Measurements from ENCODE around the gene TROAP.
"Not testable (repeated sequence)": the region's sequence is repeated elsewhere in the genome, so short reads cannot be mapped to it uniquely, and the experiment has no call there.

TROAP gene

GRCh38 chr12:49304161-49304560 lies 18.9 kb upstream of the TROAP start:
- H3K4me3 ChIP-seq (ENCODE audit: low read depth in 1 of 2, low read length in 1 of 2): no peak overlapping the region
- H3K27me3 ChIP-seq: peaks cover 45% of the 10 kb centered on the region
- TF ChIP-seq, protein P1, sequence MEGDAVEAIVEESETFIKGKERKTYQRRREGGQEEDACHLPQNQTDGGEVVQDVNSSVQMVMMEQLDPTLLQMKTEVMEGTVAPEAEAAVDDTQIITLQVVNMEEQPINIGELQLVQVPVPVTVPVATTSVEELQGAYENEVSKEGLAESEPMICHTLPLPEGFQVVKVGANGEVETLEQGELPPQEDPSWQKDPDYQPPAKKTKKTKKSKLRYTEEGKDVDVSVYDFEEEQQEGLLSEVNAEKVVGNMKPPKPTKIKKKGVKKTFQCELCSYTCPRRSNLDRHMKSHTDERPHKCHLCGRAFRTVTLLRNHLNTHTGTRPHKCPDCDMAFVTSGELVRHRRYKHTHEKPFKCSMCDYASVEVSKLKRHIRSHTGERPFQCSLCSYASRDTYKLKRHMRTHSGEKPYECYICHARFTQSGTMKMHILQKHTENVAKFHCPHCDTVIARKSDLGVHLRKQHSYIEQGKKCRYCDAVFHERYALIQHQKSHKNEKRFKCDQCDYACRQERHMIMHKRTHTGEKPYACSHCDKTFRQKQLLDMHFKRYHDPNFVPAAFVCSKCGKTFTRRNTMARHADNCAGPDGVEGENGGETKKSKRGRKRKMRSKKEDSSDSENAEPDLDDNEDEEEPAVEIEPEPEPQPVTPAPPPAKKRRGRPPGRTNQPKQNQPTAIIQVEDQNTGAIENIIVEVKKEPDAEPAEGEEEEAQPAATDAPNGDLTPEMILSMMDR (IDR thresholded peaks at IDR 0.05): no peak
- H3K27ac ChIP-seq: no peak overlapping the region
- H3K36me3 ChIP-seq: no peaks in the 10 kb centered on the region
- H3K9me3 ChIP-seq: no peaks in the 10 kb centered on the region
- H3K4me1 ChIP-seq (ENCODE audit: control insufficient read depth in 1 of 2, insufficient read depth in 1 of 2, low read depth in 1 of 2, low read length in 1 of 2): no peaks in the 10 kb centered on the region

- Histone ChIP-seq H3K9me3 (no peaks in the 10 kb centered on the region), H3K27ac (no peak overlapping the region), H3K36me3 (no peaks in the 10 kb centered on the region), H3K27me3 (peaks cover 39% of the 10 kb centered on the region), H3K4me1 (ENCODE audit: control insufficient read depth in 1 of 2, insufficient read depth in 1 of 2, low read depth in 1 of 2, low read length in 1 of 2) (no peaks in the 10 kb centered on the region), H3K4me3 (ENCODE audit: low read depth in 1 of 2, low read length in 1 of 2) (no peak overlapping the region)
- TF ChIP-seq, protein P1 (IDR thresholded peaks at IDR 0.05): no peak
These were observed 17.1 kb upstream of the TROAP start for GRCh38 chr12:49305762-49306510.

GRCh38 chr12:49309386-49309785 lies 13.7 kb upstream of the TROAP start:
- H3K27ac ChIP-seq: no peak overlapping the region
- no peak overlapping the region for H3K4me3 ChIP-seq (ENCODE audit: low read depth in 1 of 2, low read length in 1 of 2)
- TF ChIP-seq, protein P1 (IDR thresholded peaks at IDR 0.05): no peak
- H3K4me1 ChIP-seq (ENCODE audit: control insufficient read depth in 1 of 2, insufficient read depth in 1 of 2, low read depth in 1 of 2, low read length in 1 of 2): no peaks in the 10 kb centered on the region
- no peaks in the 10 kb centered on the region for H3K36me3 ChIP-seq
- H3K27me3 ChIP-seq: peaks cover 28% of the 10 kb centered on the region
- no peaks in the 10 kb centered on the region for H3K9me3 ChIP-seq

DNA sequence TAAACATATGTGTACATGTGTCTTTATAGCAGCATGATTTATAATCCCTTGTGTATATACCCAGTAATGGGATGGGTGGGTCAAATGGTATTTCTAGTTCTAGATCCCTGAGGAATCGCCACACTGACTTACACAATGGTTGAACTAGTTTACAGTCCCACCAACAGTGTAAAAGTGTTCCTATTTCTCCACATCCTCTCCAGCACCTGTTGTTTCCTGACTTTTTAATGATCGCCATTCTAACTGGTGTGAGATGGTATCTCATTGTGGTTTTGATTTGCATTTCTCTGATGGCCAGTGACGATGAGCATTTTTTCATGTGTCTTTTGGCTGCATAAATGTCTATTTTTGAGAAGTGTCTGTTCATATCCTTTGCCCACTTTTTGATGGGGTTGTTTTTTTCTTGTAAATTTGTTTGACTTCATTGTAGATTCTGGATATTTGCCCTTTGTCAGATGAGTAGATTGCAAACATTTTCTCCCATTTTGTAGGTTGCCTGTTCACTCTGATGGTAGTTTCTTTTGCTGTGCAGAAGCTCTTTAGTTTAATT lies 12.5 kb upstream of the TROAP start:
- H3K27me3 ChIP-seq: peaks cover 37% of the 10 kb centered on the region
- not testable (repeated sequence) for H3K27ac ChIP-seq

DNA sequence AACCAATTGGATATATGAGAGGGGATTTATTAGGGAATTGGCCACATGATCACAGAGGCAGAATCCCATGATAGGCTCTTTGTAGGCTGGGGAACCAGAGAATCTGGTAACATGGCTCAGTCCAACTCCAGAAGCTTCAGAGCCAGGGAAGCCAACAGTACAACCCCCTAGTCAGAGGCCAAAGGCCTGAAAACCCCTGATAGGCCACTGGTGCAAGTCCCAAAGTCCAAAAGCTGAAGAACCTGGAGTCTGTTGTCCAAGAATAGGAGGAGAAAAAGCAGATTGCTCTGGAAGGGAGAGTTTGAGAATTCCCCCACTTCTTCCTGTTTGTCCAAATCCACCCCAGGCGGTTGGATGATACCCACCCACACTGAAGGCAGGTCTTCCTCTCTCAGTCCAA lies 8.2 kb upstream of the TROAP start:
- Histone ChIP-seq H3K27ac (no peak overlapping the region), H3K27me3 (peaks cover 48% of the 10 kb centered on the region), H3K36me3 (no peaks in the 10 kb centered on the region), H3K4me3 (ENCODE audit: low read depth in 1 of 2, low read length in 1 of 2) (no peak overlapping the region), H3K9me3 (no peaks in the 10 kb centered on the region), H3K4me1 (ENCODE audit: control insufficient read depth in 1 of 2, insufficient read depth in 1 of 2, low read depth in 1 of 2, low read length in 1 of 2) (no peaks in the 10 kb centered on the region)
- TF ChIP-seq, protein P1 (IDR thresholded peaks at IDR 0.05): no peak

More for the DNA sequence above, 12.5 kb upstream of the TROAP start:
- not testable (repeated sequence) for H3K4me1 ChIP-seq (ENCODE audit: control insufficient read depth in 1 of 2, insufficient read depth in 1 of 2, low read depth in 1 of 2, low read length in 1 of 2); H3K36me3 ChIP-seq; H3K4me3 ChIP-seq (ENCODE audit: low read depth in 1 of 2, low read length in 1 of 2); H3K9me3 ChIP-seq

DNA sequence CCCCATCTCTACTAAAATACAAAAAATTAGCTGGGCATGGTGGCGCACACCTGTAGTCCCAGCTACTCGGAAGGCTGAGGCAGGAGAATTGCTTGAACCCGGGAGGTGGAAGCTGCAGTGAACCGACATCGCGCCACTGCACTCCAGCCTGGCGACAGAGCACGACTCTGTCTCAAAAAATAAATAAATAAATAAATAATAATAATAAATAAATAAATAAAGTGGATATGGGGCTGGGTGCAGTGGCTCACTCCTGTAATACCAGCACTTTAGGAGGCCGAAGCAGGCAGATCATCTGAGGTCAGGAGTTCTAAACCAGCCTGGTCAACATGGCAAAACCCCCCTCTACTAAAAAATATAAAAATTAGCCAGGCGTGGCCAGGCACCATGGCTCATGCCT lies 5.9 kb upstream of the TROAP start:
- H3K27me3 ChIP-seq: peaks cover 35% of the 10 kb centered on the region
- not testable (repeated sequence) for H3K4me3 ChIP-seq (ENCODE audit: low read depth in 1 of 2, low read length in 1 of 2); H3K9me3 ChIP-seq; H3K27ac ChIP-seq; H3K36me3 ChIP-seq; H3K4me1 ChIP-seq (ENCODE audit: control insufficient read depth in 1 of 2, insufficient read depth in 1 of 2, low read depth in 1 of 2, low read length in 1 of 2)

DNA sequence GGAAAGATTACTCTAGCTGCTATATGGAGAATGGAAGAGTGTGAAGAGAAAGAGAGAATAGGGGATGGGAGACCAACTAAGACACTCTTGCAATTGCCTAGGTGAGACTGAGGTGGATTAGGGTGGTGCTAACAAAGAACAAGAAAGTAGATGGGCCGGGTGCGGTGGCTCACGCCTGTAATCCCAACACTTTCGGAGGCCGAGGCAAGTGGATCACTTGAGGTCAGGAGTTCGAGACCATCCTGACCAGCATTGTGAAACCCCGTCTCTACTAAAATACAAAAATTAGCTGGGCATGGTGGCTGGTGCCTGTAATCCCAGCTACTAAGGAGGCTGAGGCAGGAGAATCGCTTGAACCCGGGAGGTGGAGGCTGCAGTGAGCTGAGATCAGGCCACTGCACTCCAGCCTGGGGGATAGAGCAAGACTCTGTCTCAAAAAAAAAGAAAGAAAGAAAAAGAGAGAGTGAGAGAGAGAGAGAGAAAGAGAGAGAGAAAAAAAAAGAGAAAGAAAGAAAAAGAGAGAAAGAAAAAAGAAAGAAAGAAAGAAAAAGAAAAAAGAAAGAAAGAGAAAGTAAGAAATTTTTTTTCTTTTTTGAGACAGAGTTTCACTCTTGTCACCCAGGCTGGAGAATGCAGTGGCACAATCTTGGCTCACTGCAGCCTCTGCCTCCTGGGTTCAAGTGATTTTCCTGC lies 2.5 kb upstream of the TROAP start:
- not testable (repeated sequence) for H3K36me3 ChIP-seq; H3K4me3 ChIP-seq (ENCODE audit: low read depth in 1 of 2, low read length in 1 of 2); H3K27ac ChIP-seq; H3K9me3 ChIP-seq
- Histone ChIP-seq H3K27me3 (peaks cover 26% of the 10 kb centered on the region), H3K4me1 (ENCODE audit: control insufficient read depth in 1 of 2, insufficient read depth in 1 of 2, low read depth in 1 of 2, low read length in 1 of 2) (peaks cover 18 to 20% of the 10 kb centered on the region in 2 experiments)
